ENCODE results near the gene OSBPL10.

The OSBPL10 gene

GRCh38 chr3:31775383-31775782 is 205.7 kb downstream of the OSBPL10 start:
- Histone ChIP-seq H4K8ac (ENCODE audit: low read length) (no peak overlapping the region), H3K9ac (ENCODE audit: low read length) (no peak overlapping the region), H3K4me2 (ENCODE audit: low read length, poor library complexity, severe bottlenecking) (no peak overlapping the region), H2AFZ (ENCODE audit: low read depth, low read length) (no peak overlapping the region), H3K4me3 (ENCODE audit: insufficient read depth in 1 of 2, low read depth in 1 of 2, low read length in 2 of 2) (no peak overlapping the region), H3K9me3 (ENCODE audit: control insufficient read depth, low read length) (no peaks in the 10 kb centered on the region), H2BK5ac (ENCODE audit: low read depth, low read length, poor library complexity, severe bottlenecking) (no peak overlapping the region), H3K4me1 (ENCODE audit: control insufficient read depth, insufficient read depth, low read depth, low read length) (no peaks in the 10 kb centered on the region), H3K14ac (ENCODE audit: low read length in 2 of 2) (no peak overlapping the region), H2BK15ac (ENCODE audit: low read depth, poor library complexity, severe bottlenecking) (no peak overlapping the region), H3K4ac (ENCODE audit: low read depth in 1 of 2, low read length in 2 of 2) (no peak overlapping the region), H3K79me1 (replicated peaks; ENCODE audit: low read length, poor library complexity, severe bottlenecking) (peaks cover 15% of the 10 kb centered on the region), H2BK12ac (ENCODE audit: low read length in 2 of 2) (no peak overlapping the region), H2AK5ac (ENCODE audit: low read length, severe bottlenecking) (no peak overlapping the region), H3K36me3 (ENCODE audit: control insufficient read depth in 1 of 2, insufficient read depth in 2 of 2, low read depth in 1 of 2, low read length in 2 of 2) (no peaks in the 10 kb centered on the region), H2BK120ac (ENCODE audit: low read depth, low read length) (no peak overlapping the region), H3K27me3 (ENCODE audit: control insufficient read depth in 1 of 2, insufficient read depth in 1 of 2, low read length in 2 of 2) (no peaks in the 10 kb centered on the region), H3K23ac (ENCODE audit: low read length in 2 of 2) (no peak overlapping the region), H4K91ac (ENCODE audit: low read length) (no peak overlapping the region), H3K27ac (ENCODE audit: low read length, poor library complexity, severe bottlenecking) (no peak overlapping the region), H3K18ac (ENCODE audit: low read depth in 1 of 2, low read length in 2 of 2) (no peak overlapping the region)
- 96% methylated on average over 4 of the region's 4 CpGs for WGBS
- no peak for DNase-seq

- no peaks in the 10 kb centered on the region for H3K36me3 ChIP-seq (ENCODE audit: control insufficient read depth in 1 of 2, insufficient read depth in 2 of 2, low read depth in 1 of 2, low read length in 2 of 2)
- no peak overlapping the region for H2BK15ac ChIP-seq (ENCODE audit: low read depth, poor library complexity, severe bottlenecking)
- 82% methylated on average over 7 of the region's 7 CpGs for WGBS
- DNase-seq, result no peak
- peaks cover 16% of the 10 kb centered on the region for H3K79me1 ChIP-seq (replicated peaks; ENCODE audit: low read length, poor library complexity, severe bottlenecking)
- no peak overlapping the region for H3K4me3 ChIP-seq (ENCODE audit: insufficient read depth in 1 of 2, low read depth in 1 of 2, low read length in 2 of 2)
- H3K4me1 ChIP-seq (ENCODE audit: control insufficient read depth, insufficient read depth, low read depth, low read length), result peaks cover 2% of the 10 kb centered on the region
- H4K91ac ChIP-seq (ENCODE audit: low read length), result no peak overlapping the region
- H3K27me3 ChIP-seq (ENCODE audit: control insufficient read depth in 1 of 2, insufficient read depth in 1 of 2, low read length in 2 of 2), result no peaks in the 10 kb centered on the region
- no peak overlapping the region for H3K14ac ChIP-seq (ENCODE audit: low read length in 2 of 2)
- no peak overlapping the region for H3K18ac ChIP-seq (ENCODE audit: low read depth in 1 of 2, low read length in 2 of 2)
- no peak overlapping the region for H2BK12ac ChIP-seq (ENCODE audit: low read length in 2 of 2)
- H3K27ac ChIP-seq (ENCODE audit: low read length, poor library complexity, severe bottlenecking), result no peak overlapping the region
- H2AK5ac ChIP-seq (ENCODE audit: low read length, severe bottlenecking), result no peak overlapping the region
- no peak overlapping the region for H3K9ac ChIP-seq (ENCODE audit: low read length)
- H2BK120ac ChIP-seq (ENCODE audit: low read depth, low read length), result no peak overlapping the region
- H3K9me3 ChIP-seq (ENCODE audit: control insufficient read depth, low read length), result no peaks in the 10 kb centered on the region
- H3K4me2 ChIP-seq (ENCODE audit: low read length, poor library complexity, severe bottlenecking), result no peak overlapping the region
- H3K4ac ChIP-seq (ENCODE audit: low read depth in 1 of 2, low read length in 2 of 2), result no peak overlapping the region
- H2AFZ ChIP-seq (ENCODE audit: low read depth, low read length), result no peak overlapping the region
- no peak overlapping the region for H4K8ac ChIP-seq (ENCODE audit: low read length)
- H2BK5ac ChIP-seq (ENCODE audit: low read depth, low read length, poor library complexity, severe bottlenecking), result no peak overlapping the region
- no peak overlapping the region for H3K23ac ChIP-seq (ENCODE audit: low read length in 2 of 2)
Measured at GRCh38 chr3:31772758-31773473, 208.1 kb downstream of the OSBPL10 start.

GRCh38 chr3:31772272-31772671 is 208.8 kb downstream of the OSBPL10 start:
- no peak overlapping the region for H2BK5ac ChIP-seq (ENCODE audit: low read depth, low read length, poor library complexity, severe bottlenecking)
- no peak overlapping the region for H2BK15ac ChIP-seq (ENCODE audit: low read depth, poor library complexity, severe bottlenecking)
- H3K4me3 ChIP-seq (ENCODE audit: insufficient read depth in 1 of 2, low read depth in 1 of 2, low read length in 2 of 2), result no peak overlapping the region
- H3K4me1 ChIP-seq (ENCODE audit: control insufficient read depth, insufficient read depth, low read depth, low read length), result peaks cover 2% of the 10 kb centered on the region
- no peak overlapping the region for H2AK5ac ChIP-seq (ENCODE audit: low read length, severe bottlenecking)
- H2BK12ac ChIP-seq (ENCODE audit: low read length in 2 of 2), result no peak overlapping the region
- H2BK120ac ChIP-seq (ENCODE audit: low read depth, low read length), result no peak overlapping the region
- 94% methylated on average over 4 of the region's 4 CpGs for WGBS
- H3K18ac ChIP-seq (ENCODE audit: low read depth in 1 of 2, low read length in 2 of 2), result no peak overlapping the region
- H3K4ac ChIP-seq (ENCODE audit: low read depth in 1 of 2, low read length in 2 of 2), result no peak overlapping the region
- H3K14ac ChIP-seq (ENCODE audit: low read length in 2 of 2), result no peak overlapping the region
- DNase-seq, result no peak
- H4K8ac ChIP-seq (ENCODE audit: low read length), result no peak overlapping the region
- H3K27me3 ChIP-seq (ENCODE audit: control insufficient read depth in 1 of 2, insufficient read depth in 1 of 2, low read length in 2 of 2), result no peaks in the 10 kb centered on the region
- no peaks in the 10 kb centered on the region for H3K36me3 ChIP-seq (ENCODE audit: control insufficient read depth in 1 of 2, insufficient read depth in 2 of 2, low read depth in 1 of 2, low read length in 2 of 2)
- H3K9me3 ChIP-seq (ENCODE audit: control insufficient read depth, low read length), result no peaks in the 10 kb centered on the region
- no peak overlapping the region for H3K9ac ChIP-seq (ENCODE audit: low read length)
- peaks cover 15% of the 10 kb centered on the region for H3K79me1 ChIP-seq (replicated peaks; ENCODE audit: low read length, poor library complexity, severe bottlenecking)
- no peak overlapping the region for H3K23ac ChIP-seq (ENCODE audit: low read length in 2 of 2)
- H3K4me2 ChIP-seq (ENCODE audit: low read length, poor library complexity, severe bottlenecking), result no peak overlapping the region
- H4K91ac ChIP-seq (ENCODE audit: low read length), result no peak overlapping the region
- H2AFZ ChIP-seq (ENCODE audit: low read depth, low read length), result no peak overlapping the region
- no peak overlapping the region for H3K27ac ChIP-seq (ENCODE audit: low read length, poor library complexity, severe bottlenecking)

- no peak overlapping the region for H4K91ac ChIP-seq (ENCODE audit: low read length)
- H2BK15ac ChIP-seq (ENCODE audit: low read depth, poor library complexity, severe bottlenecking), result no peak overlapping the region
- H3K9me3 ChIP-seq (ENCODE audit: control insufficient read depth, low read length), result no peaks in the 10 kb centered on the region
- no peak overlapping the region for H3K18ac ChIP-seq (ENCODE audit: low read depth in 1 of 2, low read length in 2 of 2)
- H3K9ac ChIP-seq (ENCODE audit: low read length), result no peak overlapping the region
- H2AK5ac ChIP-seq (ENCODE audit: low read length, severe bottlenecking), result no peak overlapping the region
- no peak overlapping the region for H3K23ac ChIP-seq (ENCODE audit: low read length in 2 of 2)
- no peaks in the 10 kb centered on the region for H3K36me3 ChIP-seq (ENCODE audit: control insufficient read depth in 1 of 2, insufficient read depth in 2 of 2, low read depth in 1 of 2, low read length in 2 of 2)
- H3K27ac ChIP-seq (ENCODE audit: low read length, poor library complexity, severe bottlenecking), result no peak overlapping the region
- H2BK5ac ChIP-seq (ENCODE audit: low read depth, low read length, poor library complexity, severe bottlenecking), result no peak overlapping the region
- no peak overlapping the region for H4K8ac ChIP-seq (ENCODE audit: low read length)
- H3K79me1 ChIP-seq (replicated peaks; ENCODE audit: low read length, poor library complexity, severe bottlenecking), result peaks cover 16% of the 10 kb centered on the region
- H3K4me3 ChIP-seq (ENCODE audit: insufficient read depth in 1 of 2, low read depth in 1 of 2, low read length in 2 of 2), result no peak overlapping the region
- no peak overlapping the region for H2BK120ac ChIP-seq (ENCODE audit: low read depth, low read length)
- no peak overlapping the region for H3K14ac ChIP-seq (ENCODE audit: low read length in 2 of 2)
- DNase-seq, result peak; percentile 37
- 42% methylated on average over 2 of the region's 5 CpGs for WGBS
- no peaks in the 10 kb centered on the region for H3K27me3 ChIP-seq (ENCODE audit: control insufficient read depth in 1 of 2, insufficient read depth in 1 of 2, low read length in 2 of 2)
- no peak overlapping the region for H3K4ac ChIP-seq (ENCODE audit: low read depth in 1 of 2, low read length in 2 of 2)
- no peak overlapping the region for H2BK12ac ChIP-seq (ENCODE audit: low read length in 2 of 2)
- H2AFZ ChIP-seq (ENCODE audit: low read depth, low read length), result no peak overlapping the region
- H3K4me1 ChIP-seq (ENCODE audit: control insufficient read depth, insufficient read depth, low read depth, low read length), result peaks cover 2% of the 10 kb centered on the region
- no peak overlapping the region for H3K4me2 ChIP-seq (ENCODE audit: low read length, poor library complexity, severe bottlenecking)
Measured at GRCh38 chr3:31770822-31771326, 210.2 kb downstream of the OSBPL10 start.
